Measurements from ENCODE around the gene TXNL4A. TPM values are rescaled to one million over a fixed set of nuclear protein-coding genes. Genes with fewer than 3 reads are reported as not detected.

The TXNL4A gene
- total RNA-seq, 2 experiments from 2014 or later: 55.0 to 55.7 TPM

GRCh38 chr18:79928563-79928960, 59.8 kb downstream of the TXNL4A start:
- intact Hi-C loops (cut with DNase I, micrococcal nuclease): no loop called here
- Mint-ChIP-seq H3K4me3 (no peak overlapping the region), H3K9me3 (peaks cover 25% of the 10 kb centered on the region), H3K36me3 (ENCODE audit: low read depth) (peaks cover 92% of the 10 kb centered on the region), H3K27me3 (no peaks in the 10 kb centered on the region), H3K27ac (no peak overlapping the region), H3K4me1 (ENCODE audit: low read depth) (peaks cover 5% of the 10 kb centered on the region)
- Histone ChIP-seq H3K9me3 (ENCODE audit: control insufficient read depth in 1 of 2, insufficient read depth in 1 of 2, low read length in 2 of 2) (peaks cover 27 to 32% of the 10 kb centered on the region in 2 experiments), H3K27me3 (ENCODE audit: control insufficient read depth in 1 of 2, insufficient read depth in 2 of 2, low read length in 2 of 2) (no peaks in the 10 kb centered on the region), H3K4me3 (ENCODE audit: low read length) (no peak overlapping the region), H3K36me3 (ENCODE audit: insufficient read depth, low read length) (peaks cover 33% of the 10 kb centered on the region), H3K4me1 (ENCODE audit: insufficient read depth, low read length) (peaks cover 3% of the 10 kb centered on the region), H3K27ac (ENCODE audit: low read depth in 1 of 2, low read length in 2 of 2) (no peak overlapping the region)
- DNase-seq (peak in 2 of 14 experiments; percentile 1 to 26), ATAC-seq (ENCODE audit: poor library complexity) (no peak)
- CTCF ChIA-PET: no interaction called here
- POLR2A ChIA-PET: no interaction called here
- TF ChIP-seq, protein P1, sequence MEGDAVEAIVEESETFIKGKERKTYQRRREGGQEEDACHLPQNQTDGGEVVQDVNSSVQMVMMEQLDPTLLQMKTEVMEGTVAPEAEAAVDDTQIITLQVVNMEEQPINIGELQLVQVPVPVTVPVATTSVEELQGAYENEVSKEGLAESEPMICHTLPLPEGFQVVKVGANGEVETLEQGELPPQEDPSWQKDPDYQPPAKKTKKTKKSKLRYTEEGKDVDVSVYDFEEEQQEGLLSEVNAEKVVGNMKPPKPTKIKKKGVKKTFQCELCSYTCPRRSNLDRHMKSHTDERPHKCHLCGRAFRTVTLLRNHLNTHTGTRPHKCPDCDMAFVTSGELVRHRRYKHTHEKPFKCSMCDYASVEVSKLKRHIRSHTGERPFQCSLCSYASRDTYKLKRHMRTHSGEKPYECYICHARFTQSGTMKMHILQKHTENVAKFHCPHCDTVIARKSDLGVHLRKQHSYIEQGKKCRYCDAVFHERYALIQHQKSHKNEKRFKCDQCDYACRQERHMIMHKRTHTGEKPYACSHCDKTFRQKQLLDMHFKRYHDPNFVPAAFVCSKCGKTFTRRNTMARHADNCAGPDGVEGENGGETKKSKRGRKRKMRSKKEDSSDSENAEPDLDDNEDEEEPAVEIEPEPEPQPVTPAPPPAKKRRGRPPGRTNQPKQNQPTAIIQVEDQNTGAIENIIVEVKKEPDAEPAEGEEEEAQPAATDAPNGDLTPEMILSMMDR (IDR thresholded peaks at IDR 0.05): no peak

DNA sequence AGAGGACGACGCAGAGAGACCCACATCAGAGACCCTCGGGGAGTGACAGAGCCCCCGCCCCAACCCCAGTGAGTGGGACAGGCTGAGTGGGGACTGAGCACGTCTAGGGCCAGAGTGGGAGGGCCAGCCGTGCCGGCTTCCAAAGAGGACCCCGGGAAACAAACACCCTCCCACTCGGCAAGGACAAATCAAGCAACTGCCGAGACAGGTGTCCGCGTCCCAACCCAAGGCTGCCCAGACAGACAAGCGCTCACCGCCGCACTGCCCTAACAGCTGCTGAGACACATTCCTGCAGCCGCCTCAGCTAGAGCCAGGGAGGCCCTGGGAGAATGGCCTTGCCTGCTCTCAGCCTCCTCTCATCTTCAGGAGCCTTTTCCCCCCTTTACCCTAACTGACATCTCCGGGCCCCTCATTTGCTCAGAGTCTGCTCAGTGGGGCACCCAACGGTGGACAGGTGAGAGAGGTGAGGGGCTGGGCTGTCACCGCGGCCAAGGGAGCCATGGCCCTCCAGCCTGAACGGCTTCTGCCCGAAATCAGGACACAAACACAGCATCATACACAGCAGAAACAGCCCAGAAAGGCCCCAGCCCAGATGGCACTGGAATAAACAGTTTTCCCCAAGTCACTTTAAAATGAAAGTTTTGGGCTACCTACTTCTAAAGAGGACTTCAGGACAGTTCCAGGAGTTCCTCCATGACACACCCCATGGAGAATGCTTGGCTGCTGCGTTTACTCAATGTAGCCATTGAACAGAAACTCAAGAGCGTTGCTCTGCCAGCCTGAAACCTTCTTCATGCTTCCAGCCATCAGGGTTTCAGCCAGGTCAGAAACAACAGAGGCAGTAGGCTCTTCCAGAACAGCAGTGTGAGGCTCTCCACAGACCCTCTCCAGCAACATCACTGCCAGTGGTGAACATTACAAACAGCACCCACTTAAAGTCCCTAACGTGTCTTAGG, 60.5 kb downstream of the TXNL4A start:
- peaks cover 25 to 26% of the 10 kb centered on the region in 2 experiments for H3K9me3 ChIP-seq (ENCODE audit: control insufficient read depth in 1 of 2, insufficient read depth in 1 of 2, low read length in 2 of 2)
- no peak overlapping the region for H3K27ac Mint-ChIP-seq
- ATAC-seq (ENCODE audit: poor library complexity): no peak
- ChIA-PET CTCF (no interaction called here), POLR2A (no interaction called here)
- H3K36me3 ChIP-seq (ENCODE audit: insufficient read depth, low read length): peaks cover 33% of the 10 kb centered on the region
- H3K27me3 Mint-ChIP-seq: no peaks in the 10 kb centered on the region
- H3K4me3 Mint-ChIP-seq: no peak overlapping the region
- peaks cover 89% of the 10 kb centered on the region for H3K36me3 Mint-ChIP-seq (ENCODE audit: low read depth)
- no peak overlapping the region for H3K27ac ChIP-seq (ENCODE audit: low read depth in 1 of 2, low read length in 2 of 2)
- TF ChIP-seq, protein P1 (IDR thresholded peaks at IDR 0.05): no peak
- no peaks in the 10 kb centered on the region for H3K27me3 ChIP-seq (ENCODE audit: control insufficient read depth in 1 of 2, insufficient read depth in 2 of 2, low read length in 2 of 2)
- H3K4me3 ChIP-seq (ENCODE audit: low read length): no peak overlapping the region
- H3K9me3 Mint-ChIP-seq: peaks cover 20% of the 10 kb centered on the region
- DNase-seq: peak in 2 of 14 experiments; percentile 3 to 23
- intact Hi-C loops (cut with DNase I, micrococcal nuclease): no loop called here
- peaks cover 5% of the 10 kb centered on the region for H3K4me1 Mint-ChIP-seq (ENCODE audit: low read depth)
- peaks cover 3% of the 10 kb centered on the region for H3K4me1 ChIP-seq (ENCODE audit: insufficient read depth, low read length)

DNA sequence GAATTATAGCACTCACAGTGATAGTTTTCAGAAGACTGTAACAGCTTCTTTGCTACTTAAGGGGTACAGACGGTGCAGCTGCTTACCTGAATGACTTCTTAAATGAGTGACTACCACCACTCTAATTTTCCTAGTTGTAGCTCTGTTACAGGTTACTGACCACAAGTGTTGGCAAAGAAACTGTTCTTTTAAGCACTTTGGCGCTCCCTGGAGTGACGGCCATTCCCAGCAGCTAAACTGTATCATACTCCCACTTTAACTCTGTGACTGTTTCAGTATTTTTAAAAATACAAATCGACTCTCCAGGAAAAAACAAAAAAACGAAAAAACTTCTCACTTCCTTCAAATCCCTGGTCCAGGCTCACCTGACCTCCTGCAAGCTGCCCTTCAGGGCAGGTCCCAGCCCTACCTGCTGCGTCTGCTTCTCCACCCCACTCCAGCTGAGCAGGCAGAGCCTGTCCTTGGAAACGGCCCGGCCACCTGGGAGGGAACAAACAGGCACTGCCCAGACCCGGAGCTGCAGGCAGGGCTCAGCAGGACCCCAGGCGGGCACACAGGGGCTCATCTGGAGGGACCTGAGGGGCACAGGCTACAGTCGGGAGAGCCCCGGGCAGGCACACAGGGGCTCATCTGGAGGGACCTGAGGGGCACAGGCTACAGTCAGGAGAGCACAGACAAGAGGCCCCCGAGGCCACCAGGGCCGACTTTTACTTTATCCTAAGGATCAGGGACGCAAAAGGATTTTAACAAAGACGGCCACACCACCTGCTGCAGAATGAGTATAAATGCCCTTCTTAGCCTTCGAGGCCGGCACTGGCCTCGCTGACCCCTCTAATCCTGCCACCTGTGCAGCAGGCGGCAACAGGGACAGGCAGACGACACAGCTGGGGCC, 61.4 kb downstream of the TXNL4A start:
- Mint-ChIP-seq H3K27me3 (no peaks in the 10 kb centered on the region), H3K27ac (no peak overlapping the region), H3K4me1 (ENCODE audit: low read depth) (peaks cover 5% of the 10 kb centered on the region), H3K36me3 (ENCODE audit: low read depth) (peaks cover 87% of the 10 kb centered on the region), H3K9me3 (peaks cover 15% of the 10 kb centered on the region), H3K4me3 (no peak overlapping the region)
- H3K27ac ChIP-seq (ENCODE audit: low read depth in 1 of 2, low read length in 2 of 2): no peak overlapping the region
- H3K36me3 ChIP-seq (ENCODE audit: insufficient read depth, low read length): peaks cover 33% of the 10 kb centered on the region
- intact Hi-C loops (cut with DNase I, micrococcal nuclease): no loop called here
- DNase-seq (peak in 2 of 14 experiments; percentile 2 to 31), ATAC-seq (ENCODE audit: poor library complexity) (no peak)
- H3K27me3 ChIP-seq (ENCODE audit: control insufficient read depth in 1 of 2, insufficient read depth in 2 of 2, low read length in 2 of 2): no peaks in the 10 kb centered on the region
- peaks cover 3% of the 10 kb centered on the region for H3K4me1 ChIP-seq (ENCODE audit: insufficient read depth, low read length)
- POLR2A ChIA-PET: no interaction called here
- peaks cover 20 to 26% of the 10 kb centered on the region in 2 experiments for H3K9me3 ChIP-seq (ENCODE audit: control insufficient read depth in 1 of 2, insufficient read depth in 1 of 2, low read length in 2 of 2)
- H3K4me3 ChIP-seq (ENCODE audit: low read length): no peak overlapping the region
- TF ChIP-seq, protein P1 (IDR thresholded peaks at IDR 0.05): no peak
- CTCF ChIA-PET: no interaction called here

All from CD4-positive, alpha-beta T cell (primary cell).